GM19397 (cell line): ENCODE measurements around the gene CATSPERZ.

Experiments
- ATAC-seq: cut with Tn5 transposase; IDR thresholded peaks from one replicate; pipeline ENCODE4 v1.9.1; 2021; ENCODE audit warnings: mild to moderate bottlenecking, moderate library complexity; ENCODE audit not compliant: unreplicated experiment

Gene CATSPERZ, protein sequence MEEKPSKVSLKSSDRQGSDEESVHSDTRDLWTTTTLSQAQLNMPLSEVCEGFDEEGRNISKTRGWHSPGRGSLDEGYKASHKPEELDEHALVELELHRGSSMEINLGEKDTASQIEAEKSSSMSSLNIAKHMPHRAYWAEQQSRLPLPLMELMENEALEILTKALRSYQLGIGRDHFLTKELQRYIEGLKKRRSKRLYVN

DNA sequence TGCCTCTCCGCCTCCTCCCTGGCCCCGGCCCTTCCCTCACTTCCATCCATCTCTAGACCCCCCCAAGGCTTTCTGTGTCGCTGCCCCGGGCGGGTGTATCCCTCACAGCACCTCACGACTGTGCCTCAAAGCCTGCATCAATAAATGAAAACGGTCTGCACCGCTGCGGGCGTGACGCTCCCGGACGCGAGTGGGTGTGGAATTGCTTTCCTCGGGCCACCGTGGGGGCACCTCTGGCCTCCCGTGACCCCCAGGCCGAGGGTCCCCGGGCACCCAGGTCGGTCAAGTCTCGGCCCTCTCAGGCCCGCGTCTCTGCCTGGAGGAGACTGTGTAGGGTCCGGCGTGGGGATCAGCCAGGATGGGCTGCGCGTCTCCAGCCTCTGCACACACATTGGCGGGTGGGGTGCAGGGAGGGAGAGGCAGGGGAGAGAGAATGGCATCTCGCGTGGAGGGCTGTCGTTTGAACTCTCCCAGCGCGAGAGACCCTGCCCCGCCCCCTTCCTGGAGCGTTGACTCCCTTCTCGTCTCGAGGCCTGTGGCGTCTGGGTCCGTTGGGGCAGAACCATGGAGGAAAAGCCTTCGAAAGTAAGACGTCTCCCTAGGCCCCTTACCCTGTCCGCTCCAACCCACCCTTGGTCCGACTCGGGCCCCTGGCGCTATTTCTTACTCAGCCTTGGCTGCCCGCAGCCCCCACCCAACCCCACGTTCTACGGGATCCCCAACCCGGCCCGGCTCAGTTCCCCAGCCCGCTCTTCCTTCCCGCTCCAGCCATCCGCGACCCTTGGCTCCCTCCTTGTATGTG is at the start of gene CATSPERZ:
CATSPERZ (plus strand) TSS at position 512 of the 802 bp plus-strand sequence; CDS start at position 565, 53 bp downstream.
- ATAC-seq = no peak

- ATAC-seq = no peak
Measured at GRCh38 chr11:64250415-64251015, 49.6 kb upstream of the CATSPERZ start.

GRCh38 chr11:64251016-64251752 is 49.0 kb upstream of the CATSPERZ start, which contains the start of gene PLCB3:
TSS of gene PLCB3 (plus strand) at chr11:64251530. CDS start at chr11:64251650, 120 bp downstream.
- ATAC-seq = peak; percentile 43

- no peak for ATAC-seq
Measured at GRCh38 chr11:64251753-64252002, 48.5 kb upstream of the CATSPERZ start.

DNA sequence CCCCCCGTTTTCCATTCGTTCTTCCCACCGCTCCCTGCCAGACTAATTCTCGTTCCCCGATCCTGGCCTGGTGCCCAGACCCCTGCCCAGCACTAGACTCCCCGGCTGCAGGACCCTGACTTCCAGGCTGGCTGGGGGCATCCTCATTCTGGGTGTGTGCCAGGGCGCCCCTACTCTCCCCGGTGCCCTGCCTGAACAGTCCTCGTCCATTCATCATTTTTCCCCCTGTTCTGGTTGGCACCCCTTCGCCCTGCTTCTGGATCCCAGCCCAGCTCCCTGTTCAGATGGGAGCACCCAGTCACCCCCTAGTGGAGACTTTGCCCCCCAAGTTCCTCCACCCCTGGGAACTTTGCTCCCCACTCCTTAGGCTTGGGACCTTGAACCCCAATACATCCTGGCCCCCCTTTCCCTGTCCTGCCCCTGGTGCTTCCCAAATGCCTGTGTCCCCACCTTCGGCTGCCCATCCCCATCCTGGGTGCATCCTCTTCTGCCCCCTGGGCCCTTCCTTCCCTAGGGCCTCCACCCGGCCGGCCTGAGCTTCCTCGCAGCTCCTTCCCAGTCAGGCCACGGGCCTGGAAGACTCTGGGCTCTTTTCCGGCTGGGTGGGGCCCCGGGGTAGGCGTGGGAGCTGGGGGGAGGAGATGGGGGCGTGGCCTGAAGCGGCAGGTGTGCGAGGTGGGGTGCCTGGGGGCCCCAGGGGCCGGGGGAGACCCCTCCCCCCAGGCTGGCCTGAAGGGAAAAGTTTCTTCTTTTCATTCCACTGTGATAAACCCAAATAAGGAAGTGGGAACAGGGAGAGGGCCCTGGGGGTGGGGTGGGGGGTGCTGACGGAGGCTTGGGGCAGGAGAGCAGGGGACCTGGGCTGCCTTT is 47.9 kb upstream of the CATSPERZ start:
- no peak for ATAC-seq

DNA sequence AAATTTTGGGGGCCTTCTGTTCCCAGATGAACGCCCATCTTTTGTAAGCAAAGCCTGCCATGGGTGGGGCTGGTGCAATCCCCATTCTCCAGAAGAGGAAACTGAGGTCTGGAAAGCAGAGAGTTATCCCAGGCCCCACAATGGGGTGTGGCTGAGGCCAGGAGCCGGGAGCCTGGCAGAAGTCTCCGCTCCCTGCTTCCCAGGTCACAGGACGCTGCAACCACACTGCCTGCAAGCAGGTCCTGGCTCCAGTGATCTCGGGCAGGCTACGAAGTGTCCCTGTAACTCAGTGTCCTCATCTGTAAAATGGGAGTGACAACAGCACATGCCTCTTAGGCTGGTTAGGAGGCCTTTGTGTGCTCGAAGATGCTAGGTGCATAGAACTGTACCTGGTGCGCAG is 47.1 kb upstream of the CATSPERZ start:
- no peak for ATAC-seq

DNA sequence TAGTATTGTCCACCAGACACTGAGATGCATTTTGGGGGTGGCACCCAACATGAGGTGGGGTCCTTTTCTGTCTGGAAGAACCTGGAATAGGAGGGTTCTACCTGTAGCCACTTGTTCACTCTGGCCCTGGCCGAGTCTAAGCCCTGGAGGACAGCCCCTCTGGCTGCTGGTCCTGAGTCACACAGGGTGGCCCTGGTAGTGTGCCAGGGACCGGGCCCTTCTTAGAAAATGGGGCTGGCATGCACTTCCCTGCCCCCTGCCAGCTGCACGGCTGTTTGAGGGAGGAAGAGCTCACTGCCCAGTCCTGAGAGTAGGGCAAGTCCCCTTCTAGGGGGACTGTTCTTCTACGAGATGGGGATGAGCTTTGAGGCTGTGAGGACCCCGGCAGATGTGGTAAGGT is 46.7 kb upstream of the CATSPERZ start:
- no peak for ATAC-seq

- no peak for ATAC-seq
Measured at GRCh38 chr11:64254326-64254725, 45.8 kb upstream of the CATSPERZ start.

GRCh38 chr11:64255135-64256128 is 44.7 kb upstream of the CATSPERZ start:
- ATAC-seq = no peak

DNA sequence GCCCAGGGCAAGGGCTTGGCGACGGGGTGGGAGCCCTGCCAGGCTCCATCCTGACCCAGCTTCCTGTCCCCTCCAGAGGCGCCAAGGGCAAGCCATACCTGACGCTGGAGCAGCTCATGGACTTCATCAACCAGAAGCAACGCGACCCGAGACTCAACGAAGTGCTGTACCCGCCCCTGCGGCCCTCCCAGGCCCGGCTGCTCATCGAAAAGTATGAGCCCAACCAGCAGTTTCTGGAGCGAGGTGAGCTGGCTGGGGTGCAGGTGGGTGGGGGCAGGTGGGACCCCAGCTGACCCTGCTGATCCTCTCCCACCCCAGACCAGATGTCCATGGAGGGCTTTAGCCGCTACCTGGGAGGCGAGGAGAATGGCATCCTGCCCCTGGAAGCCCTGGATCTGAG is 43.9 kb upstream of the CATSPERZ start:
- no peak for ATAC-seq

DNA sequence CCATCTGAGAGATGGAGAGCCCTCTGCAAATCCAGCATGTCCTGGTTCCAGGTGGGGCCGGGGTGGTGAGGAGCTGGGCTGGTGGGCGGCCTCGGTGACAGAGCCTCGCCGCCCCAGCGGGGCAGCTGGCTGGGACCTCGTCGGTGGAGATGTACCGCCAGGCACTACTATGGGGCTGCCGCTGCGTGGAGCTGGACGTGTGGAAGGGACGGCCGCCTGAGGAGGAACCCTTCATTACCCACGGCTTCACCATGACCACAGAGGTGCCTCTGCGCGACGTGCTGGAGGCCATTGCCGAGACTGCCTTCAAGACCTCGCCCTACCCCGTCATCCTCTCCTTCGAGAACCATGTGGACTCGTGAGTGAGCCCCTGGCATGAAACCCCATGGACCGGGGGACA is 41.8 kb upstream of the CATSPERZ start:
- no peak for ATAC-seq

- ATAC-seq = no peak
Measured at GRCh38 chr11:64258946-64259532, 41.1 kb upstream of the CATSPERZ start.

- ATAC-seq = no peak
Measured at GRCh38 chr11:64259533-64260067, 40.6 kb upstream of the CATSPERZ start.

DNA sequence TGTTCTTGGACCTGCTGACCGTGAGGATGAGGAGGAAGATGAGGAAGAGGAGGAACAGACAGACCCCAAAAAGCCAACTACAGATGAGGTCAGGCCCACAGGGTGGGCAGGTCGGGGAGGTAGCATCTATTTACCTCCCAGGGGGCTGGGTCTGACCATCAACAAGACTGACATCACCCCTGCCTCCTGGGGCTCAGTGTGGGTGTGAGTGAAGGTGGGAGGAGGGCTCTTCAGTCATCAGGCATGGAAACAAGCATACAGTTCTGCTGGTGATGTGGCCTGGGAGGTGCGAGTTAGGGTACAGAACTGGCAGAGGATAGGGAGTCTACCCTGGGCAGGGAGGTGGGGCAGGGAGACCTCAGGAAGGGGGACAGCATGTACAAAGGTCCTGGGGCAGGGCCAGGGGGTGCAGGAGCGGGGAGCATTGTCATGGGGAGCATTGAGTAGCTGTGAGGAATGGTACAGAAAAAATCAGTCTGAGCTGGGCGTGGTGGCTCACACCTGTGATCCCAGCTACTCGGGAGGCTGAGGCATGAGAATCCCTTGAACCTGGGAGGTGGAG is 39.9 kb upstream of the CATSPERZ start:
- ATAC-seq = no peak

DNA sequence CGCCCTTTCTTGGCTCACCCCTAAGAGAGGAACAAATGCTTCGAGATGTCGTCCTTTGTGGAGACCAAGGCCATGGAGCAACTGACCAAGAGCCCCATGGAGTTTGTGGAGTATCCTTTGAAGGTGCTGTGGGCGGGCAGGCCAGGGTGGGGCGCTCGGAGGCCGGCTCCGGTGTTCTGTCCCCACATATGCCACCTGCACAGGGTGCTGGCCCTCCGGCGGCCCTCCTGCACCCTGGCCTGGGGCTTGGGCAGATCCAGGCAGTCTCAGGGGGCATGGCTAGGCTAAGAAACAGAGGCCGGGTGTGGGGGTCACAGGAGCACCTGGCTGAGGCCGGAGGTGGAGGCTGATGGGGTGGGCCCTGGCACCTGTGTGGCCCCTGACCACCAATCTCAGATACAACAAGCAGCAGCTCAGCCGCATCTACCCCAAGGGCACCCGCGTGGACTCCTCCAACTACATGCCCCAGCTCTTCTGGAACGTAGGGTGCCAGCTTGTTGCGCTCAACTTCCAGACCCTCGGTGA is 38.5 kb upstream of the CATSPERZ start:
- ATAC-seq = no peak

- ATAC-seq = no peak
Measured at GRCh38 chr11:64262271-64263002, 37.7 kb upstream of the CATSPERZ start.
